HG03175 (cell line): ENCODE results near the gene LEUTX.

Experiments
- ATAC-seq: cut with Tn5 transposase; IDR thresholded peaks from one replicate; pipeline ENCODE4 v1.9.1; 2021; ENCODE audit warnings: mild to moderate bottlenecking, moderate library complexity; ENCODE audit not compliant: unreplicated experiment

The LEUTX gene

GRCh38 chr19:39820696-39821095, 42.0 kb downstream of the LEUTX start:
- no peak for ATAC-seq

- no peak for ATAC-seq
Observed at GRCh38 chr19:39823686-39824085, 45.0 kb downstream of the LEUTX start.

- peak; percentile 92 for ATAC-seq
Observed at GRCh38 chr19:39824143-39825092, 45.8 kb downstream of the LEUTX start.

GRCh38 chr19:39825093-39825463, 46.4 kb downstream of the LEUTX start:
- no peak for ATAC-seq

GRCh38 chr19:39825531-39826076, 47.0 kb downstream of the LEUTX start:
- no peak for ATAC-seq

GRCh38 chr19:39826311-39826945, 47.8 kb downstream of the LEUTX start:
- no peak for ATAC-seq

GRCh38 chr19:39827216-39827615, 48.6 kb downstream of the LEUTX start:
- no peak for ATAC-seq

- ATAC-seq: no peak
Observed at GRCh38 chr19:39828015-39828653, 49.5 kb downstream of the LEUTX start.

- ATAC-seq: no peak
Observed at GRCh38 chr19:39828654-39829032, 50.0 kb downstream of the LEUTX start.

- no peak for ATAC-seq
Observed at GRCh38 chr19:39829702-39830275, 51.1 kb downstream of the LEUTX start.

GRCh38 chr19:39830406-39830805, 51.8 kb downstream of the LEUTX start:
- ATAC-seq: no peak

GRCh38 chr19:39830847-39831246, 52.2 kb downstream of the LEUTX start:
- no peak for ATAC-seq

- ATAC-seq: no peak
Observed at GRCh38 chr19:39831679-39832078, 53.0 kb downstream of the LEUTX start.

- ATAC-seq: no peak
Observed at GRCh38 chr19:39832341-39833083, 53.9 kb downstream of the LEUTX start.

GRCh38 chr19:39833160-39833463, 54.5 kb downstream of the LEUTX start:
- no peak for ATAC-seq

GRCh38 chr19:39833464-39834286, 55.0 kb downstream of the LEUTX start, which contains the start of gene DYRK1B:
Gene DYRK1B, minus strand, starts transcription at chr19:39834162. Its CDS starts 2,295 bp downstream, at chr19:39831867.
- peak; percentile 91 for ATAC-seq

GRCh38 chr19:39834287-39834841, 55.7 kb downstream of the LEUTX start:
- no peak for ATAC-seq
